Loucy (cell line): ENCODE data around the gene CEL.

Experiments used
- H2AFZ ChIP-seq: fragments of 200-600 bp; sonication (generic); 2 replicates; pipeline ENCODE4 v1.6.0; 2016; ENCODE audit warnings: antibody characterized with exemption, mild to moderate bottlenecking, low read length, moderate library complexity
- H3F3A ChIP-seq: fragments of 200-600 bp; 2 replicates; pipeline ENCODE4 v1.6.0; 2016; ENCODE audit warnings: antibody characterized with exemption, low read depth, mild to moderate bottlenecking
- H3K27me3 ChIP-seq: fragments of 200-600 bp; sonication (generic); 2 replicates; pipeline ENCODE4 v1.6.1; 2014; ENCODE audit warnings: low read length, mild to moderate bottlenecking; ENCODE audit not compliant: insufficient read depth, poor library complexity, severe bottlenecking
- H3K36me3 ChIP-seq: fragments of 200-600 bp; sonication (generic); 2 replicates; pipeline ENCODE4 v1.6.1; 2016; ENCODE audit warnings: low read length; ENCODE audit not compliant: insufficient read depth
- H3K4me1 ChIP-seq: fragments of 200-600 bp; sonication (generic); 2 replicates; pipeline ENCODE4 v1.5.1; 2014; ENCODE audit warnings: low read length, mild to moderate bottlenecking; ENCODE audit not compliant: insufficient read depth, poor library complexity, severe bottlenecking
- H3K4me2 ChIP-seq: fragments of 200-600 bp; sonication (generic); 2 replicates; pipeline ENCODE4 v1.6.0; 2014; ENCODE audit warnings: antibody characterized with exemption, low read length, low read depth, mild to moderate bottlenecking; ENCODE audit not compliant: poor library complexity, severe bottlenecking
- H3K4me3 ChIP-seq: fragments of 200-600 bp; sonication (generic); 2 replicates; pipeline ENCODE4 v1.5.1; 2014; ENCODE audit warnings: low read length, mild to moderate bottlenecking, mixed read lengths; ENCODE audit not compliant: poor library complexity, severe bottlenecking
- H3K79me2 ChIP-seq: fragments of 200-600 bp; sonication (generic); 2 replicates; pipeline ENCODE4 v1.6.1; 2014; ENCODE audit warnings: low read length; ENCODE audit not compliant: insufficient read depth
- H3K9ac ChIP-seq: fragments of 200-600 bp; sonication (generic); 2 replicates; pipeline ENCODE4 v1.6.0; 2014; ENCODE audit warnings: mild to moderate bottlenecking, low read depth, low read length, moderate library complexity; ENCODE audit not compliant: poor library complexity, severe bottlenecking
- H3K9me2 ChIP-seq: fragments of 200-600 bp; sonication (generic); replicated peaks from 2 replicates; pipeline ENCODE4 v1.6.1; 2016; ENCODE audit warnings: low read depth, low read length, mixed read lengths
- H3K9me3 ChIP-seq: fragments of 200-600 bp; sonication (generic); 2 replicates; pipeline ENCODE4 v1.6.1; 2014; ENCODE audit warnings: mild to moderate bottlenecking, antibody characterized with exemption, low read length, low read depth; ENCODE audit not compliant: insufficient read depth
- H4K20me1 ChIP-seq: fragments of 200-600 bp; sonication (generic); 2 replicates; pipeline ENCODE4 v1.6.0; 2014; ENCODE audit warnings: antibody characterized with exemption, low read length, mild to moderate bottlenecking; ENCODE audit not compliant: insufficient read depth, poor library complexity, severe bottlenecking
- CTCF ChIP-seq: fragments of 200-600 bp; sonication (generic); conservative IDR thresholded peaks from 2 replicates; pipeline ENCODE4 v1.5.1; 2014; ENCODE audit warnings: mild to moderate bottlenecking, antibody characterized with exemption, low read length
- EZH2phosphoT487 ChIP-seq: fragments of 200-600 bp; IDR thresholded peaks from 2 replicates; pipeline ENCODE4 v1.6.1; 2018; ENCODE audit warnings: antibody characterized with exemption, mild to moderate bottlenecking, moderate library complexity, borderline replicate concordance

CEL gene

DNA sequence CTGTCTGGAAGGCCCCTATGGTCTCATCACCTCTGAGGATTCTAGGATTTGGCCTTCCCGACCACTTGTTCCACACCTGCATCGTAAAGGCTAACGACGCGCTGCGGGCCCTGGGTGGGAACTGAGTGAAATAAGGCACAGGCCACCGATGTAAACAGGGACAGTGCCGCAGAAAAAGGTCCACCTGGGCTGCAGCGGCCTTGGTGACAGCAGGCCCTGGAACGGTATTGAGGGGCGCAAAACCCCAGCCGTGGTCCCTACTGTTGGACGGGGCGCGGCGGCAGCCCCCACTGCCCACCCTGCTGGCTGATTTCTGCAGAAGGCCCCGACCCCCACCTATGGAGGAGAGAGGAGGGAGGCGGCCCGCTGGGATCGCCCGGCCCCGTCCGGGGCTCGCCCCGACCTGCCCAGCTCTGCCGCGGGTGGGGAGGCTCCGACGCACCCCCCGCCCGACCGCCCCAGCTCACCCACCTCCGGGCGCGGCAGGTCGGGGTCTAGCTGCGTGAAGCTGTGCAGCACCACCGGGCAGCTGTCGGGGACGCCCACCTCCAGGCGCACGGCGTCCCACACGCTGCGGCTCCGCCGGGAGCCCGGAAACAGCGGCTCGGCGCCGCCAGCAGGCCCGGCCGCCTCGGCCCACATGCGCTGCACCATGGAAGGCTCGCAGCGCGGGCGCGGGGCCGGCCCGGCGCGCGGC lies 58.9 kb downstream of the CEL start:
- H3K9me3 ChIP-seq: no peaks in the 10 kb centered on the region
- H3K4me2 ChIP-seq: peak overlapping the region; percentile 92
- peaks cover 5% of the 10 kb centered on the region; the same call in 1 of the 2 replicates for H3F3A ChIP-seq
- peaks cover 56% of the 10 kb centered on the region for H4K20me1 ChIP-seq
- H3K36me3 ChIP-seq: no peaks in the 10 kb centered on the region
- H2AFZ ChIP-seq: no peak overlapping the region
- peak overlapping the region; percentile 71 for H3K9ac ChIP-seq
- no peaks in the 10 kb centered on the region for H3K27me3 ChIP-seq
- H3K4me3 ChIP-seq: peak overlapping the region; percentile 78
- H3K9me2 ChIP-seq: no peaks in the 10 kb centered on the region
- peaks cover 72% of the 10 kb centered on the region for H3K79me2 ChIP-seq
- H3K4me1 ChIP-seq: peaks cover 9% of the 10 kb centered on the region
- TF ChIP-seq CTCF: no peak
- no peak for TF ChIP-seq EZH2phosphoT487
